KG1 (cell line): ENCODE results near the gene THAP4.

Source experiments
- DNase-seq: peaks from one replicate; lab custom pipeline; 2025; lab: John Stamatoyannopoulos, UW

The THAP4 gene

GRCh38 chr2:241638940-241639339, 2.0 kb upstream of the THAP4 start:
- no peak for DNase-seq

GRCh38 chr2:241637795-241638660, 1.1 kb upstream of the THAP4 start:
- DNase-seq: no peak

GRCh38 chr2:241636182-241637017, 558 bp downstream of the THAP4 start:
- DNase-seq: peak; percentile 18

- DNase-seq: no peak
Observed at GRCh38 chr2:241635756-241636155, 1.2 kb downstream of the THAP4 start.

- no peak for DNase-seq
Observed at GRCh38 chr2:241633561-241633960, 3.4 kb downstream of the THAP4 start.

GRCh38 chr2:241632478-241633325, 4.3 kb downstream of the THAP4 start:
- no peak for DNase-seq

- no peak for DNase-seq
Observed at GRCh38 chr2:241629762-241630435, 7.1 kb downstream of the THAP4 start.

- DNase-seq: no peak
Observed at GRCh38 chr2:241627675-241628074, 9.3 kb downstream of the THAP4 start.

GRCh38 chr2:241620419-241620769, 16.6 kb downstream of the THAP4 start:
- no peak for DNase-seq

- DNase-seq: no peak
Observed at GRCh38 chr2:241619597-241620418, 17.1 kb downstream of the THAP4 start.

GRCh38 chr2:241618829-241619228, 18.1 kb downstream of the THAP4 start:
- DNase-seq: no peak

GRCh38 chr2:241618296-241618805, 18.6 kb downstream of the THAP4 start:
- DNase-seq: no peak

- DNase-seq: no peak
Observed at GRCh38 chr2:241617431-241618154, 19.4 kb downstream of the THAP4 start.

GRCh38 chr2:241616168-241617125, 20.5 kb downstream of the THAP4 start:
- DNase-seq: no peak

GRCh38 chr2:241615522-241616052, 21.4 kb downstream of the THAP4 start:
- DNase-seq: no peak

GRCh38 chr2:241615041-241615440, 21.9 kb downstream of the THAP4 start:
- DNase-seq: no peak

- no peak for DNase-seq
Observed at GRCh38 chr2:241613017-241613780, 23.8 kb downstream of the THAP4 start.
